Right atrium auricular region (tissue), 2 donors: ENCODE measurements around the gene RBM34. TPM values are rescaled to one million over a fixed set of nuclear protein-coding genes. Genes with fewer than 3 reads are reported as not detected.
"Not testable (repeated sequence)": the region's sequence is repeated elsewhere in the genome, so short reads cannot be mapped to it uniquely, and the experiment has no call there.

Experiments used
- DNase-seq: peaks from one replicate; pipeline ENCODE4 v3.0.0-alpha.2; 2019; ENCODE audit warnings: low spot score
- H3K27ac ChIP-seq, 2 donors: fragments of 200-600 bp; sonication (generic); 1 replicate in 1 of 2; 2 replicates in 1 of 2; pipeline ENCODE4 v1.5.1; 2016 to 2019
- H3K27me3 ChIP-seq, 2 donors: fragments of 200-600 bp; sonication (generic); one replicate each; pipeline versions ENCODE4 v1.5.1 to v1.6.0; 2017 to 2019
- H3K36me3 ChIP-seq: fragments of 200-600 bp; sonication (generic); one replicate; pipeline ENCODE4 v1.5.1; 2016
- H3K4me1 ChIP-seq, 2 donors: fragments of 200-600 bp; sonication (generic); one replicate each; pipeline versions ENCODE4 v1.5.1 to v1.6.0; 2017 to 2019
- H3K4me3 ChIP-seq, 2 donors: fragments of 200-600 bp; sonication (generic); 1 replicate in 1 of 2; 2 replicates in 1 of 2; pipeline ENCODE4 v1.5.1; 2017 to 2019; ENCODE audit warnings: mild to moderate bottlenecking in 1 of 2, moderate library complexity in 1 of 2
- H3K9me3 ChIP-seq, 2 donors: fragments of 200-600 bp; sonication (generic); one replicate each; pipeline ENCODE4 v1.5.1; 2019
- total RNA-seq, 2 donors: library from RNA; depleted of rRNA; stranded (reverse); fragments of >200 nt; gene quantifications; one replicate each; pipeline ENCODE4 v1.1.0, GENCODE V29; 2016
- TF ChIP-seq, protein P1 (sequence below), 2 donors: fragments of 200-600 bp; sonication (generic); IDR thresholded peaks; one replicate each; pipeline ENCODE4 v1.5.1; 2019; ENCODE audit warnings: antibody characterized with exemption in 2 of 2

Gene RBM34
- 10 to 100 TPM; 33.5 to 43.7 TPM for total RNA-seq

DNA sequence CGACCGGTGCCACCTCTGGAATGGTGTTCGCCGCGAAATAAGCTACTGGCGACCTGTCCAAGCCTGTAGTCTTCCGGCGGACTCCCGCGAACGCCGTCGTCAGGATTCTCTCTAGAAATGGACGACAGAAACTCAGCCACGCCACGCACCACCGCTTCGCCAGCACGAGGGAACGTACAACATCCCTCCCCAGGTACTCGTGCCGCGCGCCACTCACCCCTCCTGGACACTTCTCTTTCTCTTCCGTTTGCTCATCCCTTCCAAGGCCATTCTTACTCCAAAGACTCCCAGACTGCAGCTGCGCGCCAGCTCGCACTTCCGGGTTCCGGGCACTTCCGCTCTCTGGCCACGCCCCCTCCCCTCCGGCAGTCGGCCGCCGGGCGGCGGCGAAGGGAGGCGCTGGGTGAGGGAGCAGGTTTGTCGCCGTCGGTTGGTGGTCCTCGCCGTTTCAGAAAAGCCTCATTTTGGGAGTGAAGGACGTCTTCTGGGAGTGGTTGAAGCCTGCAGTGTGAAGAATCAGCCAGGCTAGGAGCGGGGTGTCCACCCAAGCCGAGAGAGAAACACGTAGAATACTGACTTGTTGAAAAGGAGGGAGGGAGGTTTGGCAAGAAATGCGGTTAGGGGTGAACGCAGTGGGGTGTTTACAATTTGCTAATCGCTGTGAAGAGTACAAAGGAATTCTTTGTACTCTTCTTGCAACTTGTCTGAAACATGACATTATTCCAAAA lies at the start of gene RBM34:
Gene RBM34, minus strand, starts transcription at position 294 of the 728 bp plus-strand sequence. Its CDS starts 24 bp downstream, at position 270.
- no peaks in the 10 kb centered on the region for H3K9me3 ChIP-seq
- peak within 1 kb of the TSS; percentile 62 to 72 for H3K4me3 ChIP-seq
- DNase-seq = peak; percentile 89
- H3K27me3 ChIP-seq = no peaks in the 10 kb centered on the region
- peaks cover 0 to 15% of the 10 kb centered on the region in 2 donors for H3K4me1 ChIP-seq
- TF ChIP-seq, protein P1, sequence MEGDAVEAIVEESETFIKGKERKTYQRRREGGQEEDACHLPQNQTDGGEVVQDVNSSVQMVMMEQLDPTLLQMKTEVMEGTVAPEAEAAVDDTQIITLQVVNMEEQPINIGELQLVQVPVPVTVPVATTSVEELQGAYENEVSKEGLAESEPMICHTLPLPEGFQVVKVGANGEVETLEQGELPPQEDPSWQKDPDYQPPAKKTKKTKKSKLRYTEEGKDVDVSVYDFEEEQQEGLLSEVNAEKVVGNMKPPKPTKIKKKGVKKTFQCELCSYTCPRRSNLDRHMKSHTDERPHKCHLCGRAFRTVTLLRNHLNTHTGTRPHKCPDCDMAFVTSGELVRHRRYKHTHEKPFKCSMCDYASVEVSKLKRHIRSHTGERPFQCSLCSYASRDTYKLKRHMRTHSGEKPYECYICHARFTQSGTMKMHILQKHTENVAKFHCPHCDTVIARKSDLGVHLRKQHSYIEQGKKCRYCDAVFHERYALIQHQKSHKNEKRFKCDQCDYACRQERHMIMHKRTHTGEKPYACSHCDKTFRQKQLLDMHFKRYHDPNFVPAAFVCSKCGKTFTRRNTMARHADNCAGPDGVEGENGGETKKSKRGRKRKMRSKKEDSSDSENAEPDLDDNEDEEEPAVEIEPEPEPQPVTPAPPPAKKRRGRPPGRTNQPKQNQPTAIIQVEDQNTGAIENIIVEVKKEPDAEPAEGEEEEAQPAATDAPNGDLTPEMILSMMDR (IDR thresholded peaks at IDR 0.05) = peak in 1 of 2 donors; percentile 44
- peaks cover 11% of the 10 kb centered on the region for H3K36me3 ChIP-seq
- peak within 1 kb of the TSS; percentile 87 to 89 for H3K27ac ChIP-seq

GRCh38 chr1:235207209-235207565 lies 46.1 kb upstream of the RBM34 start:
- Histone ChIP-seq H3K27me3 (no peaks in the 10 kb centered on the region), H3K27ac (no peak overlapping the region), H3K4me1 (no peaks in the 10 kb centered on the region), H3K4me3 (no peak overlapping the region), H3K36me3 (peaks cover 14% of the 10 kb centered on the region), H3K9me3 (no peaks in the 10 kb centered on the region)
- TF ChIP-seq, protein P1 (IDR thresholded peaks at IDR 0.05) = no peak
- DNase-seq = no peak

DNA sequence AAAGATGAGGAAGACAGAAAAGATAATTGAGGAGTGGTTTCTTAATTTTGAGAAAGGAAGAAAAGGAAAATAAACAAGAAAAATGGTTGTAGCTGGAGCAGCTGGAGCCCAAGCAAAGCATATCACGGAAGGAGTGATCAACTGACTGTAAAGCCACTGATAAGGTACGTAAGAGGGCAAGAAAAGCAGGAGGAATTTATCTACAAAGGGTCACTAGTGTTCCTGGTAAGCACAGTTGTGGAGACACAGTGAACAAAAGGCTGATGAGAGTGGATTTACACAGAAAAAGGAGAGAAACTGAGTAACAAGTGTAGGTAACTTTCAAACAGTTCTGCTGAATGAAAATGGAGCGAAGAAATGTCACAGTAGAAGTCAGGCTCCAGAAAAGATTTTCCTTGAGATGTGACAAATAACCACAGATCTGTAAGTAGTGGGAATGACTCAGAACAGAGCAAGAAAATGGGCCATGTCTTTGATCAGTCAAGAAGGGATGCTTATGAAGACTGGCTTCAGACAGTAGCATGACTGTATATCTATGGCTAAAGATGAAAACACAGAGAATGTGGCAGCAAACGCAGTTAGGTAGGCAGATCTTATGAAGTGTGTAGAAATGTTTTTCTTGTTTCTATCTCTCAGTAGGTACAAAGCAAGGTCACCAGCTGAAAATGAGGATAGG lies 45.6 kb upstream of the RBM34 start:
- H3K4me1 ChIP-seq = no peaks in the 10 kb centered on the region
- H3K27ac ChIP-seq = no peak overlapping the region
- no peak for DNase-seq
- peaks cover 9% of the 10 kb centered on the region for H3K36me3 ChIP-seq
- H3K27me3 ChIP-seq = no peaks in the 10 kb centered on the region
- H3K4me3 ChIP-seq = no peak overlapping the region
- H3K9me3 ChIP-seq = no peaks in the 10 kb centered on the region
- TF ChIP-seq, protein P1 (IDR thresholded peaks at IDR 0.05) = no peak

- Histone ChIP-seq H3K27ac (no peak overlapping the region), H3K4me1 (no peaks in the 10 kb centered on the region), H3K27me3 (no peaks in the 10 kb centered on the region), H3K36me3 (peaks cover 5% of the 10 kb centered on the region), H3K4me3 (no peak overlapping the region), H3K9me3 (no peaks in the 10 kb centered on the region)
- no peak for DNase-seq
- TF ChIP-seq, protein P1 (IDR thresholded peaks at IDR 0.05) = no peak
Measured at GRCh38 chr1:235205687-235206086, 44.6 kb upstream of the RBM34 start.

DNA sequence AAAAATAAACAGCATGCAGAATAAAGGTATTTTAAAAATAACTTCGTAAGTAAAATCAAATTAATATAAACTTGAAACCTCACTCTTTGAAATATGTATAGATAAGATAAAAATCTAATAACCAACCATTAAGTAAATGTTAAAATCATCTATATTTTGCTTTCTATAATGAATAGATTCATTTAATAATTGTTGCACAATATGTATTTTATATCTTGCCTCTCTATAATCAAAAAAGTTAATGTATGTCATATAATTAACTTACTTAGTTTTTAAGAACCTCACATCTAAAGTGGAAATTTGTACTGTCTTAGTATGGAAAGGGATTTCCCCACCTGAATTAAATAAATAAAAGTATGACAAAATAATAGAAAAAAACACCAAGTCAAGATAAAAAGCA lies 42.4 kb upstream of the RBM34 start:
- H3K4me3 ChIP-seq = no peak overlapping the region
- no peaks in the 10 kb centered on the region for H3K4me1 ChIP-seq
- TF ChIP-seq, protein P1 (IDR thresholded peaks at IDR 0.05) = no peak
- DNase-seq = no peak
- no peak overlapping the region for H3K27ac ChIP-seq
- H3K36me3 ChIP-seq = no peaks in the 10 kb centered on the region
- no peaks in the 10 kb centered on the region for H3K27me3 ChIP-seq
- no peaks in the 10 kb centered on the region for H3K9me3 ChIP-seq

- not testable (repeated sequence) for DNase-seq, H3K4me3 ChIP-seq
Measured at GRCh38 chr1:235202447-235202846, 41.4 kb upstream of the RBM34 start.

More at GRCh38 chr1:235202447-235202846, 41.4 kb upstream of the RBM34 start:
- not testable (repeated sequence) for H3K27me3 ChIP-seq, H3K27ac ChIP-seq, H3K36me3 ChIP-seq, H3K9me3 ChIP-seq, H3K4me1 ChIP-seq
